Thymus (tissue), 11 donors: ENCODE measurements around the gene BACH2. TPM values are rescaled to one million over a fixed set of nuclear protein-coding genes. Genes with fewer than 3 reads are reported as not detected.

Source experiments
- DNase-seq, 9 donors: peaks; one replicate each; pipeline ENCODE4 v3.0.0-alpha.2; 2013; ENCODE audit warnings: low spot score in 9 of 9, low read depth in 6 of 9, missing footprints in 1 of 9
- H3K27ac ChIP-seq, 2 donors: one replicate each; pipeline ENCODE4 v1.5.1; 2013; ENCODE audit warnings: control low read depth in 1 of 2, low read depth in 1 of 2, low read length in 1 of 2, mild to moderate bottlenecking in 1 of 2, moderate library complexity in 1 of 2
- H3K27me3 ChIP-seq, 2 donors: one replicate each; pipeline ENCODE4 v1.5.1; 2013; ENCODE audit warnings: low read length in 1 of 2; ENCODE audit not compliant: control insufficient read depth in 2 of 2, insufficient read depth in 1 of 2
- H3K36me3 ChIP-seq, 2 donors: one replicate each; pipeline ENCODE4 v1.5.1; 2013; ENCODE audit warnings: low read length in 1 of 2, mild to moderate bottlenecking in 1 of 2, moderate library complexity in 1 of 2; ENCODE audit not compliant: control insufficient read depth in 2 of 2, insufficient read depth in 2 of 2
- H3K4me1 ChIP-seq, 2 donors: one replicate each; pipeline ENCODE4 v1.5.1; 2013; ENCODE audit warnings: low read length in 2 of 2; ENCODE audit not compliant: control insufficient read depth in 2 of 2, insufficient read depth in 2 of 2
- H3K4me3 ChIP-seq, 2 donors: one replicate each; pipeline ENCODE4 v1.5.1; 2013; ENCODE audit warnings: low read length in 2 of 2, control low read depth in 1 of 2, mild to moderate bottlenecking in 1 of 2
- H3K9me3 ChIP-seq, 2 donors: one replicate each; pipeline ENCODE4 v1.5.1; 2013; ENCODE audit warnings: low read length in 1 of 2, mild to moderate bottlenecking in 1 of 2; ENCODE audit not compliant: control insufficient read depth in 2 of 2, insufficient read depth in 1 of 2
- WGBS: extraction: QIAGEN DNeasy Blood & Tissue Kit; methylation state at CpG from one replicate; pipeline ENCODE4 v1.1.7; 2013; 5-methylcytosine and 5-hydroxymethylcytosine counted together
- polyA plus RNA-seq: library from polyadenylated mRNA; stranded (reverse); fragments of 200-250 nt; gene quantifications from one replicate; pipeline ENCODE4 v1.2.3, GENCODE V29; 2013
- total RNA-seq: library from RNA; stranded (reverse); fragments of 120-200 nt; gene quantifications from one replicate; pipeline ENCODE4 v1.2.4, GENCODE V29; 2013
- donor health status: healthy.

BACH2 gene
- total and polyA plus RNA-seq, 2 donors = 12.3 to 12.7 TPM

- H3K4me1 ChIP-seq = peaks cover 0 to 20% of the 10 kb centered on the region in 2 donors
- no peak overlapping the region for H3K27ac ChIP-seq
- H3K36me3 ChIP-seq = no peaks in the 10 kb centered on the region
- no peak overlapping the region for H3K4me3 ChIP-seq
- DNase-seq = no peak
- H3K27me3 ChIP-seq = no peaks in the 10 kb centered on the region
- WGBS = 92% methylated on average over 5 of the region's 5 CpGs
- H3K9me3 ChIP-seq = no peaks in the 10 kb centered on the region
These were observed 271.1 kb downstream of the BACH2 start for GRCh38 chr6:90025523-90026061.

DNA sequence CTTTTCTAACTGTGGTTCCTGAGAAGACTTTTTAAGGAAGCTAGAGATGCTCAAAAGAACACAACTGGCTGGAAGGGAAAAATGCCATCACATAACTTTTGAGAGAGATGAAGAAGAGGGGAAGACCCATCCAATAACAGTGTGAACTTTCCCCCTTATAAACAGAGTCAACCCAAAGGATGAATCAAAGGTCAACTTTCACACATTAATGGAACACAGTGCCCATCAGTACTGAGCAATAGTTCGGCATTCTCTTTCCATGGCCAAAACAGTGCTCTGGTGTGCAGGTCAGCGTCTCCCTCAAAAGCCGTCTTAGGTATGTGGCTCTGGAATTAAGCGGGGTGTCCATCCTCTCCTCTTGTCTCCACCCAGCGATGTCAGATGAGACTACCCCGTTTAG, 272.0 kb downstream of the BACH2 start:
- DNase-seq = no peak
- no peak overlapping the region for H3K27ac ChIP-seq
- H3K36me3 ChIP-seq = peaks cover 0 to 3% of the 10 kb centered on the region in 2 donors
- no peaks in the 10 kb centered on the region for H3K9me3 ChIP-seq
- WGBS = 98% methylated on average over 6 of the region's 6 CpGs
- no peaks in the 10 kb centered on the region for H3K27me3 ChIP-seq
- H3K4me3 ChIP-seq = no peak overlapping the region
- peaks cover 0 to 15% of the 10 kb centered on the region in 2 donors for H3K4me1 ChIP-seq

GRCh38 chr6:90021711-90022110, 274.9 kb downstream of the BACH2 start:
- WGBS = 84% methylated on average over 2 of the region's 2 CpGs
- no peak for DNase-seq
- no peaks in the 10 kb centered on the region for H3K27me3 ChIP-seq
- H3K36me3 ChIP-seq = peaks cover 0 to 3% of the 10 kb centered on the region in 2 donors
- H3K9me3 ChIP-seq = no peaks in the 10 kb centered on the region
- H3K4me1 ChIP-seq = no peaks in the 10 kb centered on the region
- no peak overlapping the region for H3K4me3 ChIP-seq
- H3K27ac ChIP-seq = no peak overlapping the region

GRCh38 chr6:90020746-90021145, 275.9 kb downstream of the BACH2 start:
- Histone ChIP-seq H3K4me1 (no peaks in the 10 kb centered on the region), H3K36me3 (peaks cover 0 to 3% of the 10 kb centered on the region in 2 donors), H3K4me3 (no peak overlapping the region), H3K9me3 (no peaks in the 10 kb centered on the region), H3K27me3 (no peaks in the 10 kb centered on the region), H3K27ac (no peak overlapping the region)
- WGBS = 99% methylated on average over 2 of the region's 2 CpGs
- no peak for DNase-seq

- no peak for DNase-seq
- Histone ChIP-seq H3K4me3 (no peak overlapping the region), H3K4me1 (no peaks in the 10 kb centered on the region), H3K9me3 (no peaks in the 10 kb centered on the region), H3K27me3 (no peaks in the 10 kb centered on the region), H3K27ac (no peak overlapping the region), H3K36me3 (peaks cover 0 to 3% of the 10 kb centered on the region in 2 donors)
- 99% methylated on average over 1 of the region's 1 CpG for WGBS
These were observed 277.4 kb downstream of the BACH2 start for GRCh38 chr6:90019216-90019615.

DNA sequence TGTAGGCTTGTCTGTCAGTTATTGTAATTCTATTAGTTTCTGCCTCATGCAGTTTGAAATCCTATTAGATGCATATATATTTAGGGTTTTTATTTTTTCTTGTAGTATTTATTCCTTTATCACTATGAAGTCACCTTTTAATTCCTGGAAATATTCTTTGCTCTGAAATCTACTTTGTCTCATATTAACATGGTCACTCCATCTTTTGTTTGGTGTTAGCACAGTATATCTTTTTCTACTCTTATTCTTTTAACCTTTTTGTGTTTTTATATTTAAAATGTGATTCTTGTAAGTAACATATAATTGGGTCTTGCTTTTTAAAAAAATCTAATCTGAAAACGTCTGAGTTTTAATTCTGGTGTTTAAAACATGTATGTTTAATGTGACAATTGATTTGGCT, 280.8 kb downstream of the BACH2 start:
- no peak for DNase-seq
- Histone ChIP-seq H3K9me3 (no peaks in the 10 kb centered on the region), H3K27ac (no peak overlapping the region), H3K36me3 (peaks cover 0 to 3% of the 10 kb centered on the region in 2 donors), H3K4me1 (no peaks in the 10 kb centered on the region), H3K4me3 (no peak overlapping the region), H3K27me3 (no peaks in the 10 kb centered on the region)
- 96% methylated on average over 1 of the region's 1 CpG for WGBS

DNA sequence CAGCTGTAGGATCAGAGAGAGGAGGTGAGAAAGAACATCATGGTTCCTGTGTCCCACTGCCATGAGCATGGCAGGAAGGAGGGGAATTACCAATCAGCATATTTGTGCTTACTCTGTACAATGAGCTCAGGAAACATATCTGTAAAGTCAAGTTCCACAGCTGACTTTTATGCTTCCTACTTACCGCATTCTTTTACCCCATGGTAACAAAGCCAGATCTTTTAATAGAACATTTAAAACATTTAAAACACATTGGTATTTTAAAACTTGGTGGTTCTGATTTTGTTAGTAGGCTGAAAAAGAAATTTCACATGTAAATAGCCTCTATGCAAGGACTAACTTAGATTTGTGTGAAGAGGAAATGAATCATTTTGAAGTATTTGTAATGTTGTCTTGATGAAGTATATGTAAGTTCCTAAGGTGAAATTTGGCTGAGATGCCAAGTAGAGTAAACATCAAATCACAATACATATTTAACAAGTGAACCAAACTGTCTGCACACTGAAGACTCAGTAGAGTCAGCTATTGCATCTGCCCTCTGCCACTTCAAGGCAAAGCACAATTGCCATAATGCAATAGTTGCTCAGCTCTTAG, 287.6 kb downstream of the BACH2 start:
- 73% methylated on average over 1 of the region's 1 CpG for WGBS
- H3K27ac ChIP-seq = no peak overlapping the region

GRCh38 chr6:90008189-90008907, 288.3 kb downstream of the BACH2 start:
- DNase-seq = no peak
- no peaks in the 10 kb centered on the region for H3K9me3 ChIP-seq
- no peaks in the 10 kb centered on the region for H3K4me1 ChIP-seq
- H3K36me3 ChIP-seq = peaks cover 18 to 35% of the 10 kb centered on the region in 2 donors
- WGBS = 95% methylated on average over 9 of the region's 9 CpGs
- no peaks in the 10 kb centered on the region for H3K27me3 ChIP-seq
- no peak overlapping the region for H3K27ac ChIP-seq
- no peak overlapping the region for H3K4me3 ChIP-seq

More for the DNA sequence above, 287.6 kb downstream of the BACH2 start:
- Histone ChIP-seq H3K36me3 (peaks cover 18 to 32% of the 10 kb centered on the region in 2 donors), H3K4me1 (no peaks in the 10 kb centered on the region), H3K27me3 (no peaks in the 10 kb centered on the region), H3K9me3 (no peaks in the 10 kb centered on the region), H3K4me3 (no peak overlapping the region)
- no peak for DNase-seq

- WGBS = 97% methylated on average over 9 of the region's 9 CpGs
- Histone ChIP-seq H3K36me3 (peaks cover 18 to 40% of the 10 kb centered on the region in 2 donors), H3K9me3 (no peaks in the 10 kb centered on the region)
These were observed 291.4 kb downstream of the BACH2 start for GRCh38 chr6:90005048-90005827.

More at GRCh38 chr6:90005048-90005827, 291.4 kb downstream of the BACH2 start:
- H3K27ac ChIP-seq = no peak overlapping the region
- no peaks in the 10 kb centered on the region for H3K27me3 ChIP-seq
- no peaks in the 10 kb centered on the region for H3K4me1 ChIP-seq
- no peak overlapping the region for H3K4me3 ChIP-seq
- DNase-seq = no peak
